HUES48 (cell line): ENCODE measurements around the gene SLC30A9.
A peak's percentile ranks its signal among the peaks of the same experiment; 100 is the strongest.

ENCODE experiments used
- H3K27ac ChIP-seq: one replicate; pipeline ENCODE4 v1.7.0; 2013; ENCODE audit warnings: low read depth, low read length, inconsistent platforms
- H3K27me3 ChIP-seq: 2 replicates; pipeline ENCODE4 v1.6.1; 2013; ENCODE audit warnings: mild to moderate bottlenecking, low read length; ENCODE audit not compliant: control insufficient read depth, insufficient read depth
- H3K36me3 ChIP-seq: 2 replicates; pipeline ENCODE4 v1.6.1; 2013; ENCODE audit warnings: low read length; ENCODE audit not compliant: control insufficient read depth, insufficient read depth
- H3K4me1 ChIP-seq: 2 replicates; pipeline ENCODE4 v1.6.1; 2013; ENCODE audit warnings: mild to moderate bottlenecking, low read length; ENCODE audit not compliant: control insufficient read depth, insufficient read depth
- H3K4me3 ChIP-seq: 2 replicates; pipeline ENCODE4 v1.5.1; 2013; ENCODE audit warnings: mild to moderate bottlenecking, low read depth, low read length
- H3K9ac ChIP-seq: 2 replicates; pipeline ENCODE4 v1.6.1; 2013; ENCODE audit warnings: mild to moderate bottlenecking, low read depth, low read length, moderate library complexity
- H3K9me3 ChIP-seq: 2 replicates; pipeline ENCODE4 v1.6.1; 2013; ENCODE audit warnings: low read length; ENCODE audit not compliant: control insufficient read depth, insufficient read depth

The SLC30A9 gene

DNA sequence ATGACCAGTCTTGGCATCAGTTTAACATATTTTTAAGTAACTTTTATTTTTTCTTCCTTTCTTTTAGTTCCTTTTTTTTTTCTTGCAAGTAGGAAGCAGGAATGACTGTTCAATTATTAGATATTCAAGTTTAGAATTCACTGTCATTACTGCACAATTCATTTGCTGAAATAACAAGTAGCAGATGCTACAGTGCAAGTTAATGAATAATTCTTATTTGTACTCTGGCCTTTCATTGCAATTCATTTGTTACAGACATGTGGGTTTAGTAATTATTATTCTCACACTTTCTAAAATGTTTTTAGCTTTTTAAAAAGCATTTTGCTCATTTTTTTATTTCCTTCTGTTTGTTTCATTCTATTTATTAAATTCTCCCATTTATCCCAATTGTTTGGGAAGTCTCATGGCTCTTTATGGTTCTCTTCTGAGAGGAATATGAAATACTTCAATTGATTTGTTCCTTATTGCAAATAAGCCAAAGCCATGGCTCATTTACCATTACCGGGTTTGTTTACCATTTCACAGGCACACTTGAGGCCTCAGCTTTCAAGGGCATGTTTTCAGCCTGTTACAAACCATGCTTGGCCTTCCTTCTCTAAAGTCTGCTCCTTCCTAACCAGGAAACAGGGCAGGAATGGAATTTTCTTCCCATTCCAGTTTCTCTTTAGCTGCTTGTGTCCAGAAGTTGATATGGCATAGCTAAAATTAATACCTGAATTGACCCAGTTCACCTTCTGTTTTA lies 13.4 kb upstream of the SLC30A9 start:
- no peak overlapping the region for H3K9ac ChIP-seq

DNA sequence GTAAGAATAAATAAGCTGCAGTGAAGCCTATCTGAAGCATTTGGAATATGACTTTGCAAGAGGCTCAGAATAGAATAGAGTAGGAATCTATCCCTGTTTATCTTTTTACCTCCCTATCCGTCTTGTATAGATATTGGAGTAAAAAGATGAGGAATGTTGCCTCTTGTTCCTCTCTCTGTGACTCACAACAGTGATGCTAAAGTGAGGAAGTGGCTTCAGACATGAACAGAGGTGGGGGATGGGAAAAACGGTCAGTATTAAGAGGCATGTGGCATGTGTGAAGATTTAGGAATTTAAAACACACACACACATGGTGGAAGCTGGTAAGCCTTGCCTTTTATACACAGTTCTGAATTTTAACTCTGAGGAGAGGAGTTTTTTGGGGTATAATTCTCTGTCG lies 12.6 kb upstream of the SLC30A9 start:
- Histone ChIP-seq H3K9me3 (no peaks in the 10 kb centered on the region), H3K27me3 (no peaks in the 10 kb centered on the region), H3K27ac (no peak overlapping the region), H3K4me3 (no peak overlapping the region), H3K9ac (no peak overlapping the region), H3K36me3 (no peaks in the 10 kb centered on the region), H3K4me1 (peaks cover 8% of the 10 kb centered on the region)

More for the DNA sequence above, 13.4 kb upstream of the SLC30A9 start:
- Histone ChIP-seq H3K36me3 (no peaks in the 10 kb centered on the region), H3K9me3 (0 out of 2 replicates have a peak, but pooled peaks cover 1% of the 10 kb centered on the region), H3K27me3 (no peaks in the 10 kb centered on the region), H3K4me3 (no peak overlapping the region), H3K4me1 (peaks cover 8% of the 10 kb centered on the region), H3K27ac (no peak overlapping the region)

DNA sequence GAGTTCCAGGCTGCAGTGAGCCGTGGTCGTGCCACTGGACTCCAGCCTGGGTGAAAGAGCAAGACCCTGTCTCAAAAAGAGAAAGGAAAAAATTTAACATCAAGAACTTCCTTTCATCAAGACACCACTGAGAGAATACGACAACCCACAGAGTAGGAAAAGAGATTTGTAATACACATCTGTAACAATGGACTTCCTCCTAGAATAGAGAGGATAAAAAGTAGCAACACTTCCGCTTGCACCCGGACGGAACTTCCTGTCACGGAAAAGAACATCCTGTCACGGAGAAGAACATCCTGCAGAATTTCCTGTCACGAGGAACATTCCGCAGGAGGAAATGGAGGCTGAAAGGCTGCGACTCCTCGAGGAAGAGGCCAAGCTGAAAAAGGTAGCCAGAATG lies 8.9 kb upstream of the SLC30A9 start, which contains the start of gene DCAF4L1:
DCAF4L1 (plus strand) TSS at position 301 of the 400 bp plus-strand sequence; CDS start at position 338, 37 bp downstream.
- H3K9me3 ChIP-seq, result no peaks in the 10 kb centered on the region
- peaks cover 38% of the 10 kb centered on the region for H3K4me1 ChIP-seq
- H3K9ac ChIP-seq, result no peak within 1 kb of the TSS

DNA sequence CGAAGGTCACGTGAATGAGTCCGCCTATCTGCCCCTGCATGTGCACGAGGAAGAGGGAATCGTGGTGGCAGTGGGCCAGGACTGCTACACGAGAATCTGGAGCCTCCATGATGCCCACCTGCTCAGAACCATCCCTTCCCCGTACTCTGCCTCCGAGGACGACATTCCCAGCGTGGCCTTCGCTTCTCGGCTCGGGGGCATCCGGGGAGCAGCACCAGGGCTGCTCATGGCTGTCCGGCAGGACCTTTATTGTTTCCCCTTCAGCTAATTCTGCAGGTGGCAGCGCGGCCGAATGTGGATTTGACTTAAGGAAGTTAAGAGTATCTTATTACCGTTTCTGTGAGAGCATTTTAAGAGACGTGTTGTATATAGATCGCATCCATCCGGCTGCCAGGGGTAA lies 7.6 kb upstream of the SLC30A9 start:
- peaks cover 34% of the 10 kb centered on the region for H3K4me1 ChIP-seq
- H3K9me3 ChIP-seq, result no peaks in the 10 kb centered on the region
- no peak overlapping the region for H3K27ac ChIP-seq
- H3K27me3 ChIP-seq, result no peaks in the 10 kb centered on the region
- no peak overlapping the region for H3K4me3 ChIP-seq
- H3K9ac ChIP-seq, result no peak overlapping the region
- no peaks in the 10 kb centered on the region for H3K36me3 ChIP-seq

More for the DNA sequence above, 8.9 kb upstream of the SLC30A9 start, which contains the start of gene DCAF4L1:
- Histone ChIP-seq H3K4me3 (no peak within 1 kb of the TSS), H3K27ac (no peak within 1 kb of the TSS), H3K27me3 (no peaks in the 10 kb centered on the region), H3K36me3 (no peaks in the 10 kb centered on the region)

- Histone ChIP-seq H3K9me3 (no peaks in the 10 kb centered on the region), H3K36me3 (no peaks in the 10 kb centered on the region), H3K27me3 (no peaks in the 10 kb centered on the region), H3K27ac (peak overlapping the region; percentile 59), H3K9ac (no peak overlapping the region), H3K4me1 (peaks cover 36% of the 10 kb centered on the region), H3K4me3 (peak overlapping the region; percentile 42)
Measured at GRCh38 chr4:41985151-41985550, 5.2 kb upstream of the SLC30A9 start.

GRCh38 chr4:41989994-41990364 lies 351 bp upstream of the SLC30A9 start:
- Histone ChIP-seq H3K4me3 (peak overlapping the region; percentile 94), H3K4me1 (peaks cover 23% of the 10 kb centered on the region), H3K9ac (peak overlapping the region; percentile 50), H3K27ac (peak overlapping the region; percentile 46), H3K9me3 (no peaks in the 10 kb centered on the region), H3K27me3 (no peaks in the 10 kb centered on the region), H3K36me3 (no peaks in the 10 kb centered on the region)

GRCh38 chr4:41991916-41992767 lies 1.8 kb downstream of the SLC30A9 start:
- Histone ChIP-seq H3K27ac (no peak overlapping the region), H3K4me3 (peak overlapping the region; percentile 94), H3K9ac (no peak overlapping the region)

DNA sequence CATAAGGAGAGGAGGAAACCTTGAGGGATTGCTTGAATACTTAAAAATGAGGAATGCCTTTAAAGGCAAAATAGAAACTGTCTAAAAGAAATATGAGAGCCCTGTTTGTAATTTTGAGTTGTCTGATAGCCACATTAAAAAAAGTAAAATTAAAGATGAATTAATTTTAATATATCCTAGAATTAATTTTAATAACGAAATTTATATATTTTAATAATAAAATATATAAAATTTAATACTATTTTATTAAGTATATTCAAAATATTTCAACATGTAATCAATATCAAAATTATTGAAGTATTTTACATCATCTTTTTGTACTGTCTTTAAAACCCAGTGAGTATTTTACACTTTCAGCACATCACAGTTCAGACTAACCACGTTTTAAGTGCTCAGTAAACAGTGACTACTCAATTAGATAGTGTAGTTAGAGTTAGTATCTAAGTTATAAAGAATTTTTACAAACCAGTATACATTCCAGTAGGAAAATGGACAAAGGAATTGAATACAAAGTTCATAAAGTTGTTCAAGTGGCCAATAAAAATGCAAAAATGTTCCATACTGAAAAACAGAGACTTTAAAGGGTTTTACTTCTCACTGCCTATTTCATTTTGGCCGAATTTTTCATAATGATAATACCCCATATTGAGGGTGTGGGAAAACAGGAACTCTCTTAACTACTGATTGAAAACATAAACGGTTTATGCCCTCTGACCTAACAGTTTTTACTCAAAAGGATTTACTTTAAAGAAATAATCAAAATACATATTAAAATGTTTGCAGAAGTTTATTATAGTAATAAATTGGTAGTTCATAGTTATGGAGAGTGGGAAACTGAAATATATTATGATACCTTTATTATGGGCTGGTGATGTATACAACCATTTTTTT lies 2.9 kb downstream of the SLC30A9 start:
- no peak overlapping the region for H3K9ac ChIP-seq
- no peaks in the 10 kb centered on the region for H3K27me3 ChIP-seq
- peaks cover 9% of the 10 kb centered on the region for H3K4me1 ChIP-seq
- no peaks in the 10 kb centered on the region for H3K9me3 ChIP-seq
- no peak overlapping the region for H3K27ac ChIP-seq
- 0 out of 2 replicates have a peak overlapping the region, but pooled peaks have one; percentile 25 for H3K4me3 ChIP-seq
- H3K36me3 ChIP-seq, result no peaks in the 10 kb centered on the region

More at GRCh38 chr4:41991916-41992767, 1.8 kb downstream of the SLC30A9 start:
- peaks cover 9% of the 10 kb centered on the region for H3K4me1 ChIP-seq
- no peaks in the 10 kb centered on the region for H3K9me3 ChIP-seq
- no peaks in the 10 kb centered on the region for H3K27me3 ChIP-seq
- no peaks in the 10 kb centered on the region for H3K36me3 ChIP-seq

GRCh38 chr4:41994461-41994985 lies 4.2 kb downstream of the SLC30A9 start:
- Histone ChIP-seq H3K36me3 (peaks cover 7% of the 10 kb centered on the region; the same call in 1 of the 2 replicates), H3K9ac (no peak overlapping the region), H3K4me3 (no peak overlapping the region), H3K9me3 (no peaks in the 10 kb centered on the region), H3K4me1 (peaks cover 4% of the 10 kb centered on the region), H3K27me3 (no peaks in the 10 kb centered on the region), H3K27ac (no peak overlapping the region)

GRCh38 chr4:41998019-41998418 lies 7.7 kb downstream of the SLC30A9 start:
- Histone ChIP-seq H3K9me3 (no peaks in the 10 kb centered on the region), H3K9ac (no peak overlapping the region), H3K27ac (no peak overlapping the region), H3K4me3 (no peak overlapping the region), H3K4me1 (no peaks in the 10 kb centered on the region), H3K36me3 (peaks cover 17% of the 10 kb centered on the region), H3K27me3 (no peaks in the 10 kb centered on the region)
